HepG2 (cell line): ENCODE measurements around the gene MED4. TPM values are rescaled to one million over a fixed set of nuclear protein-coding genes. Genes with fewer than 3 reads are reported as not detected.

ENCODE experiments used
- BCL6 ChIP-seq: IDR thresholded peaks from 2 replicates; pipeline ENCODE4 v1.6.1; 2016; ENCODE audit warnings: missing genetic modification reagents, missing compliant biosample characterization
- CENPX ChIP-seq: sonication (generic); formaldehyde crosslinking; IDR thresholded peaks from 2 replicates; pipeline ENCODE4 v1.9.0; 2021; ENCODE audit warnings: mild to moderate bottlenecking, missing genetic modification reagents, moderate library complexity
- GMEB2 ChIP-seq: IDR thresholded peaks from 2 replicates; pipeline ENCODE4 v1.6.1; 2016; ENCODE audit warnings: missing biosample characterization, missing genetic modification reagents, low read depth
- HDAC6 ChIP-seq: fragments of 200-600 bp; sonication (generic); IDR thresholded peaks from 2 replicates; pipeline ENCODE4 v1.7.0; 2017; ENCODE audit warnings: mild to moderate bottlenecking, antibody characterized with exemption, low read length, low read depth
- HNF4G ChIP-seq, 2 experiments: sonication (generic) in 1 of 2; formaldehyde crosslinking in 1 of 2; IDR thresholded peaks; 2 replicates each; pipeline versions ENCODE4 v1.4.0 to v1.6.1; 2011 to 2020; ENCODE audit warnings: borderline replicate concordance in 2 of 2, low read depth in 2 of 2, mild to moderate bottlenecking in 2 of 2, low read length in 1 of 2, missing genetic modification reagents in 1 of 2, moderate library complexity in 1 of 2
- NFIC ChIP-seq: IDR thresholded peaks from 2 replicates; pipeline ENCODE4 v1.6.1; 2012; ENCODE audit warnings: mild to moderate bottlenecking, low read length, inconsistent platforms
- NRL ChIP-seq: sonication (generic); formaldehyde crosslinking; IDR thresholded peaks from 2 replicates; pipeline ENCODE4 v1.5.0; 2020; ENCODE audit warnings: missing genetic modification reagents, mild to moderate bottlenecking, moderate library complexity, borderline replicate concordance
- PHB2 ChIP-seq: fragments of 450-650 bp; IDR thresholded peaks from 2 replicates; pipeline ENCODE4 v1.6.1; 2018; ENCODE audit not compliant: partially characterized antibody
- POLR2G ChIP-seq: fragments of 200-400 bp; formaldehyde crosslinking; IDR thresholded peaks from 2 replicates; pipeline ENCODE4 v1.6.1; 2018; ENCODE audit warnings: mild to moderate bottlenecking, low read depth, low read length, moderate library complexity
- RAD21 ChIP-seq: fragments of 450-650 bp; formaldehyde crosslinking; IDR thresholded peaks from 2 replicates; pipeline ENCODE4 v1.5.0; 2020; ENCODE audit warnings: mild to moderate bottlenecking
- TP53 ChIP-seq: sonication (generic); formaldehyde crosslinking; conservative IDR thresholded peaks from 2 replicates; pipeline ENCODE4 v1.4.0; 2020; ENCODE audit warnings: missing genetic modification reagents
- ZFP62 ChIP-seq: sonication (generic); formaldehyde crosslinking; IDR thresholded peaks from 2 replicates; pipeline ENCODE4 v1.4.0; 2020; ENCODE audit warnings: missing genetic modification reagents
- ZNF317 ChIP-seq: sonication (generic); formaldehyde crosslinking; IDR thresholded peaks from 2 replicates; pipeline ENCODE4 v1.5.0; 2020; ENCODE audit warnings: mild to moderate bottlenecking, missing genetic modification reagents
- ZNF441 ChIP-seq: sonication (generic); formaldehyde crosslinking; IDR thresholded peaks from 2 replicates; pipeline ENCODE4 v1.7.0; 2021; ENCODE audit warnings: missing genetic modification reagents, borderline replicate concordance
- ZNF766 ChIP-seq: sonication (generic); formaldehyde crosslinking; IDR thresholded peaks from 2 replicates; pipeline ENCODE4 v1.5.0; 2020; ENCODE audit warnings: missing genetic modification reagents, borderline replicate concordance
- polyA plus RNA-seq, 8 experiments: library from polyadenylated mRNA; depleted of rRNA in 3 of 8; stranded (reverse) in 7 of 8; unstranded in 1 of 8; fragments of >200 nt; fragmentation: Illumina TruSeq in 4 of 8; extraction: Trizol in 4 of 8; gene quantifications; 2 replicates each; pipeline versions ENCODE4 v1.2.1 to v1.2.3, GENCODE V29; 2011 to 2016; ENCODE audit warnings: low read depth in 4 of 8, missing spikeins in 1 of 8, mixed read lengths in 1 of 8; ENCODE audit not compliant: insufficient read depth in 1 of 8
- total RNA-seq, 5 experiments: library from RNA; depleted of rRNA; stranded (reverse); fragments of >200 nt; fragmentation: Illumina TruSeq; extraction: Trizol; gene quantifications; 2 replicates each; pipeline ENCODE4 v1.2.3, GENCODE V29; 2016; ENCODE audit warnings: low read depth in 1 of 5
- TF ChIP-seq, protein P1 (sequence below): sonication (generic); formaldehyde crosslinking; conservative IDR thresholded peaks from 2 replicates; pipeline ENCODE4 v1.4.0; 2020; ENCODE audit warnings: mild to moderate bottlenecking, missing genetic modification reagents, moderate library complexity
- TF ChIP-seq, protein P2 (sequence below): IDR thresholded peaks from 2 replicates; pipeline ENCODE4 v1.6.1; 2016; ENCODE audit warnings: control low read depth
- TF ChIP-seq, protein P3 (sequence below), 2 experiments: sonication (generic) in 1 of 2; formaldehyde crosslinking in 1 of 2; IDR thresholded peaks; 2 replicates each; pipeline versions ENCODE4 v1.4.0 to v1.6.1; 2016 to 2020; ENCODE audit warnings: borderline replicate concordance in 1 of 2, low read depth in 1 of 2, mild to moderate bottlenecking in 1 of 2, missing genetic modification reagents in 1 of 2

Gene MED4
- total and polyA plus RNA-seq, 2 of the 13 experiments (the other 11 are each of a cell fraction or from before 2014, with no cell fraction given), result 49.4 to 57.8 TPM

DNA sequence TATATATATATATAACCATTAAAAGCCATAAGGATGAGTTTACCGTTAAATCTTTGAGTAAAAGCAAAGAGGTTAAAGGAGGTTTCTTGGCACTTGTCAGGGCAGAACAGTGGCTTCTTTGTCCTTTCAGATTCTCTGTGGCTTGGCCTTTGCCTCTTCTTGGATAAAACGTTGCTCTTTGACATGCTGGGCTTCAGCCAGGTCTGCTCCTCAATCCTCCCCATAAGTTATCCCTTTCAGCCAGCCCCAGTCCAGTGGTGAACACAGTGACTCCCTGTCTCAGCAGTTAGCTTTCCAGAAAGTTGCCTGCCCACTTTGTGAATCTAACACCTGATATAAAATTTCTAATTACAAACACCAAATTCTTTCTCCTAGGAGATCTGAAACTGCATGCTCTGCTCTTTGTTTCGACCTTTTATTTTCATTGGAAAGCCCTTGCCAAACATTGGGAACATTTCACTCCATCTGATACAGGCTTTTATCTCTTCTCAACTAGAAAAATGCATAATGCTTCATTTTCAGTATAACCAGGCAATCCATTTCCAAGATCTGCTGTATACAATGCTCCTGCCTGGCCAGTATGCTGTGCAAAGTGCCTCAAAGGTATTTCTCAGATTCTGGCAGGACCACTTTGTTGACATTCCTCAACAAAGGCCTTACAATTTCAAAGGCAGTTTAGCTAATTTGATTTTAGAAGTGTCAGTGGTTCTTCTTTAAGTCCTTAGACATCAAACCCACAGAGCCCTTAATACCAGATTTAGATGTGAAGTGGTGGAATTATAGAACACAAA lies 16.2 kb upstream of the MED4 start (continued):
- TF ChIP-seq, protein P1, sequence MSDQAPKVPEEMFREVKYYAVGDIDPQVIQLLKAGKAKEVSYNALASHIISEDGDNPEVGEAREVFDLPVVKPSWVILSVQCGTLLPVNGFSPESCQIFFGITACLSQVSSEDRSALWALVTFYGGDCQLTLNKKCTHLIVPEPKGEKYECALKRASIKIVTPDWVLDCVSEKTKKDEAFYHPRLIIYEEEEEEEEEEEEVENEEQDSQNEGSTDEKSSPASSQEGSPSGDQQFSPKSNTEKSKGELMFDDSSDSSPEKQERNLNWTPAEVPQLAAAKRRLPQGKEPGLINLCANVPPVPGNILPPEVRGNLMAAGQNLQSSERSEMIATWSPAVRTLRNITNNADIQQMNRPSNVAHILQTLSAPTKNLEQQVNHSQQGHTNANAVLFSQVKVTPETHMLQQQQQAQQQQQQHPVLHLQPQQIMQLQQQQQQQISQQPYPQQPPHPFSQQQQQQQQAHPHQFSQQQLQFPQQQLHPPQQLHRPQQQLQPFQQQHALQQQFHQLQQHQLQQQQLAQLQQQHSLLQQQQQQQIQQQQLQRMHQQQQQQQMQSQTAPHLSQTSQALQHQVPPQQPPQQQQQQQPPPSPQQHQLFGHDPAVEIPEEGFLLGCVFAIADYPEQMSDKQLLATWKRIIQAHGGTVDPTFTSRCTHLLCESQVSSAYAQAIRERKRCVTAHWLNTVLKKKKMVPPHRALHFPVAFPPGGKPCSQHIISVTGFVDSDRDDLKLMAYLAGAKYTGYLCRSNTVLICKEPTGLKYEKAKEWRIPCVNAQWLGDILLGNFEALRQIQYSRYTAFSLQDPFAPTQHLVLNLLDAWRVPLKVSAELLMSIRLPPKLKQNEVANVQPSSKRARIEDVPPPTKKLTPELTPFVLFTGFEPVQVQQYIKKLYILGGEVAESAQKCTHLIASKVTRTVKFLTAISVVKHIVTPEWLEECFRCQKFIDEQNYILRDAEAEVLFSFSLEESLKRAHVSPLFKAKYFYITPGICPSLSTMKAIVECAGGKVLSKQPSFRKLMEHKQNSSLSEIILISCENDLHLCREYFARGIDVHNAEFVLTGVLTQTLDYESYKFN (CRISPR knock-in tag), result peak; percentile 18; the same call in 1 of the 2 replicates
- TF ChIP-seq PHB2 (no peak), ZNF441 (CRISPR knock-in tag) (no peak), ZNF317 (CRISPR knock-in tag) (peak; percentile 97), GMEB2 (CRISPR knock-in tag) (no peak), CENPX (no peak), ZFP62 (CRISPR knock-in tag) (no peak), POLR2G (0 out of 2 replicates have a peak, but pooled peaks have one; percentile 24), BCL6 (CRISPR knock-in tag) (peak; percentile 59), ZNF766 (0 out of 2 replicates have a peak, but pooled peaks have one; percentile 31), HDAC6 (no peak), TP53 (CRISPR knock-in tag) (no peak), NRL (CRISPR knock-in tag) (no peak), RAD21 (CRISPR knock-in tag) (no peak), HNF4G (IDR thresholded peaks at IDR 0.05; ENCODE audit: borderline replicate concordance, low read depth, low read length) (peak; percentile 65; the same call in 1 of the 2 replicates), HNF4G (CRISPR knock-in tag; IDR thresholded peaks at IDR 0.05; ENCODE audit: borderline replicate concordance, low read depth) (no peak), NFIC (0 out of 2 replicates have a peak, but pooled peaks have one; percentile 51)
- TF ChIP-seq, protein P2, sequence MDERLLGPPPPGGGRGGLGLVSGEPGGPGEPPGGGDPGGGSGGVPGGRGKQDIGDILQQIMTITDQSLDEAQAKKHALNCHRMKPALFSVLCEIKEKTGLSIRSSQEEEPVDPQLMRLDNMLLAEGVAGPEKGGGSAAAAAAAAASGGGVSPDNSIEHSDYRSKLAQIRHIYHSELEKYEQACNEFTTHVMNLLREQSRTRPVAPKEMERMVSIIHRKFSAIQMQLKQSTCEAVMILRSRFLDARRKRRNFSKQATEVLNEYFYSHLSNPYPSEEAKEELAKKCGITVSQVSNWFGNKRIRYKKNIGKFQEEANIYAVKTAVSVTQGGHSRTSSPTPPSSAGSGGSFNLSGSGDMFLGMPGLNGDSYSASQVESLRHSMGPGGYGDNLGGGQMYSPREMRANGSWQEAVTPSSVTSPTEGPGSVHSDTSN, result no peak
- TF ChIP-seq, protein P3, sequence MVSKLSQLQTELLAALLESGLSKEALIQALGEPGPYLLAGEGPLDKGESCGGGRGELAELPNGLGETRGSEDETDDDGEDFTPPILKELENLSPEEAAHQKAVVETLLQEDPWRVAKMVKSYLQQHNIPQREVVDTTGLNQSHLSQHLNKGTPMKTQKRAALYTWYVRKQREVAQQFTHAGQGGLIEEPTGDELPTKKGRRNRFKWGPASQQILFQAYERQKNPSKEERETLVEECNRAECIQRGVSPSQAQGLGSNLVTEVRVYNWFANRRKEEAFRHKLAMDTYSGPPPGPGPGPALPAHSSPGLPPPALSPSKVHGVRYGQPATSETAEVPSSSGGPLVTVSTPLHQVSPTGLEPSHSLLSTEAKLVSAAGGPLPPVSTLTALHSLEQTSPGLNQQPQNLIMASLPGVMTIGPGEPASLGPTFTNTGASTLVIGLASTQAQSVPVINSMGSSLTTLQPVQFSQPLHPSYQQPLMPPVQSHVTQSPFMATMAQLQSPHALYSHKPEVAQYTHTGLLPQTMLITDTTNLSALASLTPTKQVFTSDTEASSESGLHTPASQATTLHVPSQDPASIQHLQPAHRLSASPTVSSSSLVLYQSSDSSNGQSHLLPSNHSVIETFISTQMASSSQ (IDR thresholded peaks at IDR 0.05; ENCODE audit: low read depth), result no peak
- TF ChIP-seq, protein P3 (CRISPR knock-in tag; IDR thresholded peaks at IDR 0.05; ENCODE audit: borderline replicate concordance), result no peak
